Neural cell (in vitro differentiated cells): ENCODE results near the gene LYPD4. TPM values are rescaled to one million over a fixed set of nuclear protein-coding genes. Genes with fewer than 3 reads are reported as not detected.

Source experiments
- H2AFZ ChIP-seq: fragments of 200-600, 300-800 bp; sonication (generic), shearing (Covaris generic); 2 replicates; pipeline ENCODE4 v1.6.0; 2014; ENCODE audit warnings: low read depth, mild to moderate bottlenecking, antibody characterized with exemption, low read length, moderate library complexity
- H3F3A ChIP-seq: fragments of 200-600 bp; shearing (Covaris generic); 2 replicates; pipeline ENCODE4 v1.6.1; 2016; ENCODE audit warnings: mild to moderate bottlenecking, moderate library complexity, mixed read lengths, antibody characterized with exemption, low read length; ENCODE audit not compliant: insufficient read depth, poor library complexity, severe bottlenecking
- H3K27ac ChIP-seq: fragments of 200-600, 300-800 bp; sonication (generic), shearing (Covaris generic); 2 replicates; pipeline ENCODE4 v1.5.1; 2014; ENCODE audit warnings: mild to moderate bottlenecking, low read length, moderate library complexity
- H3K27me3 ChIP-seq: fragments of 300-800, 200-600 bp; sonication (generic), shearing (Covaris generic); 2 replicates; pipeline ENCODE4 v1.6.0; 2014; ENCODE audit warnings: mild to moderate bottlenecking, low read depth, low read length, moderate library complexity; ENCODE audit not compliant: insufficient read depth
- H3K36me3 ChIP-seq: fragments of 300-800, 200-600 bp; sonication (generic), shearing (Covaris generic); 2 replicates; pipeline ENCODE4 v1.5.1; 2014; ENCODE audit warnings: mild to moderate bottlenecking, antibody characterized with exemption, low read length, moderate library complexity; ENCODE audit not compliant: insufficient read depth
- H3K4me2 ChIP-seq: fragments of 300-800, 200-600 bp; sonication (generic), shearing (Covaris generic); 2 replicates; pipeline ENCODE4 v1.6.0; 2014; ENCODE audit warnings: mild to moderate bottlenecking, low read length
- H3K4me3 ChIP-seq: fragments of 300-800, 200-600 bp; sonication (generic), shearing (Covaris generic); 2 replicates; pipeline ENCODE4 v1.5.1; 2014; ENCODE audit warnings: mild to moderate bottlenecking, low read length, moderate library complexity
- H3K79me2 ChIP-seq: fragments of 200-600 bp; shearing (Covaris generic); replicated peaks from 2 replicates; pipeline ENCODE4 v1.6.0; 2014; ENCODE audit warnings: mild to moderate bottlenecking, low read length, moderate library complexity; ENCODE audit not compliant: insufficient read depth
- H3K9ac ChIP-seq: fragments of 300-800, 200-600 bp; sonication (generic), shearing (Covaris generic); 2 replicates; pipeline ENCODE4 v1.6.1; 2016; ENCODE audit warnings: mild to moderate bottlenecking, low read length, mixed read lengths
- H3K9me2 ChIP-seq: fragments of 200-600 bp; shearing (Covaris generic); 2 replicates; pipeline ENCODE4 v1.6.1; 2016; ENCODE audit warnings: mild to moderate bottlenecking, low read length, mixed read lengths; ENCODE audit not compliant: insufficient read depth
- H3K9me3 ChIP-seq: fragments of 200-600, 300-800 bp; sonication (generic), shearing (Covaris generic); 2 replicates; pipeline ENCODE4 v1.6.1; 2016; ENCODE audit warnings: mild to moderate bottlenecking, mixed run types, low read length, moderate library complexity, mixed read lengths
- H4K20me1 ChIP-seq: fragments of 200-600 bp; shearing (Covaris generic); 2 replicates; pipeline ENCODE4 v1.6.1; 2016; ENCODE audit warnings: mild to moderate bottlenecking, mixed run types; ENCODE audit not compliant: insufficient read depth
- EP300 ChIP-seq: fragments of 450-650 bp; conservative IDR thresholded peaks from 2 replicates; pipeline ENCODE4 v1.6.1; 2014; ENCODE audit warnings: antibody characterized with exemption, mild to moderate bottlenecking, moderate library complexity; ENCODE audit not compliant: poor library complexity, severe bottlenecking
- EZH2 ChIP-seq: fragments of 200-600, 300-800 bp; shearing (Covaris generic), sonication (generic); IDR thresholded peaks from 2 replicates; pipeline ENCODE4 v1.6.1; 2014; ENCODE audit warnings: antibody characterized with exemption, low read length, borderline replicate concordance, mild to moderate bottlenecking; ENCODE audit not compliant: insufficient read depth, poor library complexity, severe bottlenecking
- MXI1 ChIP-seq: fragments of 450-650 bp; conservative IDR thresholded peaks from 2 replicates; pipeline ENCODE4 v1.6.1; 2014; ENCODE audit warnings: antibody characterized with exemption, mild to moderate bottlenecking; ENCODE audit not compliant: poor library complexity, severe bottlenecking
- POLR2AphosphoS5 ChIP-seq: IDR thresholded peaks from 2 replicates; pipeline ENCODE4 v1.6.1; 2012
- RAD21 ChIP-seq: fragments of 450-650 bp; conservative IDR thresholded peaks from 2 replicates; pipeline ENCODE4 v1.6.1; 2014; ENCODE audit warnings: antibody characterized with exemption, mild to moderate bottlenecking, moderate library complexity
- SMC3 ChIP-seq: fragments of 450-650 bp; conservative IDR thresholded peaks from 2 replicates; pipeline ENCODE4 v1.6.1; 2014; ENCODE audit warnings: antibody characterized with exemption, mild to moderate bottlenecking, moderate library complexity; ENCODE audit not compliant: poor library complexity
- TAF1 ChIP-seq: IDR thresholded peaks from 2 replicates; pipeline ENCODE4 v1.6.1; 2012; ENCODE audit warnings: low read depth
- polyA plus RNA-seq: library from polyadenylated mRNA; depleted of rRNA; stranded (reverse); fragments of >200 nt; gene quantifications from 2 replicates; pipeline ENCODE4 v1.2.3, GENCODE V29; 2014
- TF ChIP-seq, protein P1 (sequence below): fragments of 450-650 bp; IDR thresholded peaks from 2 replicates; pipeline ENCODE4 v1.5.1; 2014; ENCODE audit warnings: antibody characterized with exemption, mild to moderate bottlenecking, moderate library complexity; ENCODE audit not compliant: poor library complexity, severe bottlenecking
- TF ChIP-seq, protein P2 (sequence below): IDR thresholded peaks from 2 replicates; pipeline ENCODE4 v1.6.1; 2012; ENCODE audit warnings: borderline replicate concordance

LYPD4 gene
- polyA plus RNA-seq, 1 donor from 2014 or later: not detected

DNA sequence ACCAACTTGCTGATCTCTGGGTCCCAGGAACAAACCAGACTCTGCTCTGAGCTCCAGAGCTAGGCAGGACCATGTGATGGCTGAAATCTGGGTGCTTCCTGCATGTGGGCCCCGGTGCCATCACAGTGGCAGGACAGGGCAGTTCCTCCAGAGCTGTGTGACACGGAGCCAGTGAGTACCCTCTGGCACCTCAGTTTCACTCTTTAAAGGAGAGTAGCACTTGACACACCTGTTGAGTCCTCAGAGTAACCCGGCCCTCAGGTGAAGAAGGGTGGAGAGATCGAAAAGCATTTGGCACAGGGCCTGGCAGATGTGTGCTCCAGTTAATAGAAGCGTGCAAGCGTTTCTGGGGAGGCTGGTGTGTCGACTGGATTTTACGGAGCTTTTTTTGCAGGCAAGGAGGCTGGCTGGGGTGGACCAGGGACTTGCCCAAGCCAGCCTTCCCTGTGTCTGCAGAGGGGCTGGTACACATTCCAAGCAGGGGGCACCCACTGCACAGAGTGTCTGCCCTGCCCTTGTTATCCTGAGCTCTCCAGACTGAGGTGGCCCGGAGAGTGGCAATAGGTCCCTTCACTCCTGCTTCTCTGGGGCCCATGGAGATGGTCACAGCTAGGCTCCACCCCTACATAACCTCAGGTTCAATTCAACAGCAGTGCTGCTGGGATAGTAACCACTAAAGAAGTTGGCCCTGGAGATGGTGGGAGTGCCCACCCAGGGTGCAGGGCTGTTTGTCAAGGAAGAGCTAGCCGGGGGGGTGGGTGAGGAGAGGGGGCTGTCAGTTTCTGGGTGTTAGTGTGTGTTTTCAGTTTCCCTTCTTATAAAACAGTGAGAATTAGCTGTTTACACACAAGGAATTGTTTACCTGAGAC, 23.9 kb upstream of the LYPD4 start:
- H3K9me3 ChIP-seq: no peaks in the 10 kb centered on the region
- no peak overlapping the region for H3K27ac ChIP-seq
- H3F3A ChIP-seq: no peaks in the 10 kb centered on the region
- no peaks in the 10 kb centered on the region for H3K27me3 ChIP-seq
- peaks cover 9% of the 10 kb centered on the region for H3K79me2 ChIP-seq
- H3K4me2 ChIP-seq: no peak overlapping the region
- no peaks in the 10 kb centered on the region for H3K36me3 ChIP-seq
- H3K9ac ChIP-seq: no peak overlapping the region
- no peak overlapping the region for H2AFZ ChIP-seq
- no peaks in the 10 kb centered on the region for H3K9me2 ChIP-seq
- H4K20me1 ChIP-seq: no peaks in the 10 kb centered on the region
- TF ChIP-seq TAF1 (no peak), RAD21 (no peak), SMC3 (no peak), MXI1 (no peak), EZH2 (no peak), POLR2AphosphoS5 (no peak), EP300 (no peak)
- TF ChIP-seq, protein P1, sequence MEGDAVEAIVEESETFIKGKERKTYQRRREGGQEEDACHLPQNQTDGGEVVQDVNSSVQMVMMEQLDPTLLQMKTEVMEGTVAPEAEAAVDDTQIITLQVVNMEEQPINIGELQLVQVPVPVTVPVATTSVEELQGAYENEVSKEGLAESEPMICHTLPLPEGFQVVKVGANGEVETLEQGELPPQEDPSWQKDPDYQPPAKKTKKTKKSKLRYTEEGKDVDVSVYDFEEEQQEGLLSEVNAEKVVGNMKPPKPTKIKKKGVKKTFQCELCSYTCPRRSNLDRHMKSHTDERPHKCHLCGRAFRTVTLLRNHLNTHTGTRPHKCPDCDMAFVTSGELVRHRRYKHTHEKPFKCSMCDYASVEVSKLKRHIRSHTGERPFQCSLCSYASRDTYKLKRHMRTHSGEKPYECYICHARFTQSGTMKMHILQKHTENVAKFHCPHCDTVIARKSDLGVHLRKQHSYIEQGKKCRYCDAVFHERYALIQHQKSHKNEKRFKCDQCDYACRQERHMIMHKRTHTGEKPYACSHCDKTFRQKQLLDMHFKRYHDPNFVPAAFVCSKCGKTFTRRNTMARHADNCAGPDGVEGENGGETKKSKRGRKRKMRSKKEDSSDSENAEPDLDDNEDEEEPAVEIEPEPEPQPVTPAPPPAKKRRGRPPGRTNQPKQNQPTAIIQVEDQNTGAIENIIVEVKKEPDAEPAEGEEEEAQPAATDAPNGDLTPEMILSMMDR: no peak
- TF ChIP-seq, protein P2, sequence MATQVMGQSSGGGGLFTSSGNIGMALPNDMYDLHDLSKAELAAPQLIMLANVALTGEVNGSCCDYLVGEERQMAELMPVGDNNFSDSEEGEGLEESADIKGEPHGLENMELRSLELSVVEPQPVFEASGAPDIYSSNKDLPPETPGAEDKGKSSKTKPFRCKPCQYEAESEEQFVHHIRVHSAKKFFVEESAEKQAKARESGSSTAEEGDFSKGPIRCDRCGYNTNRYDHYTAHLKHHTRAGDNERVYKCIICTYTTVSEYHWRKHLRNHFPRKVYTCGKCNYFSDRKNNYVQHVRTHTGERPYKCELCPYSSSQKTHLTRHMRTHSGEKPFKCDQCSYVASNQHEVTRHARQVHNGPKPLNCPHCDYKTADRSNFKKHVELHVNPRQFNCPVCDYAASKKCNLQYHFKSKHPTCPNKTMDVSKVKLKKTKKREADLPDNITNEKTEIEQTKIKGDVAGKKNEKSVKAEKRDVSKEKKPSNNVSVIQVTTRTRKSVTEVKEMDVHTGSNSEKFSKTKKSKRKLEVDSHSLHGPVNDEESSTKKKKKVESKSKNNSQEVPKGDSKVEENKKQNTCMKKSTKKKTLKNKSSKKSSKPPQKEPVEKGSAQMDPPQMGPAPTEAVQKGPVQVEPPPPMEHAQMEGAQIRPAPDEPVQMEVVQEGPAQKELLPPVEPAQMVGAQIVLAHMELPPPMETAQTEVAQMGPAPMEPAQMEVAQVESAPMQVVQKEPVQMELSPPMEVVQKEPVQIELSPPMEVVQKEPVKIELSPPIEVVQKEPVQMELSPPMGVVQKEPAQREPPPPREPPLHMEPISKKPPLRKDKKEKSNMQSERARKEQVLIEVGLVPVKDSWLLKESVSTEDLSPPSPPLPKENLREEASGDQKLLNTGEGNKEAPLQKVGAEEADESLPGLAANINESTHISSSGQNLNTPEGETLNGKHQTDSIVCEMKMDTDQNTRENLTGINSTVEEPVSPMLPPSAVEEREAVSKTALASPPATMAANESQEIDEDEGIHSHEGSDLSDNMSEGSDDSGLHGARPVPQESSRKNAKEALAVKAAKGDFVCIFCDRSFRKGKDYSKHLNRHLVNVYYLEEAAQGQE: no peak
- H3K4me3 ChIP-seq: no peak overlapping the region

DNA sequence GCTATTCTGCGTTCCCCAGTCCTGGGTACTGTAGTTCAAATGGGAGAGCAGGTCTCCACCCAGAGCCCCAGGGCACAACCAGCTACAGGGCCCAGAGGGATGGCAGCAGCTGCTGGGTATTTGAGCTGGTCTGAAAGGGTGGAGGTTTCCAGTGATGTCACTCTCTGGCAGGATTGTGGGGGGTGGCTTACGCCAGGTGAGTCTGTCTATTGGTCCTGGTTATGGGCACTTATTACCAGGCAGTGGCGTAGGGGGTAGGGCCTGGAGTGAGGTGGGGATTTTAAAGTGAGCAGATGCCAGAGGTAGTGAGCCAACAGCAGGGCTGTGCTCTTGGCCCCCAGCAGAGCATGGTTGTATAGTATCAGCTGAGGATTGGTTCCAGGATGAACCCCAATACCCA, 21.8 kb upstream of the LYPD4 start:
- Histone ChIP-seq H3K36me3 (peaks cover 1% of the 10 kb centered on the region), H3K9me2 (no peaks in the 10 kb centered on the region), H3K79me2 (peaks cover 21% of the 10 kb centered on the region), H2AFZ (no peak overlapping the region), H3K9me3 (no peaks in the 10 kb centered on the region), H3K4me2 (no peak overlapping the region), H4K20me1 (no peaks in the 10 kb centered on the region), H3F3A (no peaks in the 10 kb centered on the region), H3K4me3 (no peak overlapping the region), H3K27me3 (no peaks in the 10 kb centered on the region), H3K27ac (no peak overlapping the region), H3K9ac (no peak overlapping the region)
- no peak for TF ChIP-seq POLR2AphosphoS5
- TF ChIP-seq RAD21: no peak
- TF ChIP-seq TAF1: no peak
- no peak for TF ChIP-seq EZH2
- no peak for TF ChIP-seq EP300
- TF ChIP-seq, protein P1: no peak
- TF ChIP-seq, protein P2: no peak
- TF ChIP-seq SMC3: no peak
- TF ChIP-seq MXI1: no peak
